Parathyroid adenoma (tissue), 2 donors: ENCODE data around the gene TDRD9.

ENCODE experiments used
- H2AFZ ChIP-seq: fragments of 300-600 bp; sonication (generic); one replicate; pipeline ENCODE4 v1.7.0; 2017; ENCODE audit warnings: antibody characterized with exemption, mild to moderate bottlenecking
- H3K27ac ChIP-seq: fragments of 300-600 bp; sonication (generic); one replicate; pipeline ENCODE4 v1.7.0; 2017
- H3K27me3 ChIP-seq: fragments of 300-600 bp; sonication (generic); one replicate; pipeline ENCODE4 v1.7.0; 2017; ENCODE audit warnings: low read length; ENCODE audit not compliant: control insufficient read depth, insufficient read depth
- H3K36me3 ChIP-seq: fragments of 300-600 bp; sonication (generic); one replicate; pipeline ENCODE4 v1.7.0; 2017; ENCODE audit warnings: low read length; ENCODE audit not compliant: control insufficient read depth, insufficient read depth
- H3K4me1 ChIP-seq: fragments of 300-600 bp; sonication (generic); one replicate; pipeline ENCODE4 v1.7.0; 2017; ENCODE audit warnings: control low read depth
- H3K4me2 ChIP-seq: fragments of 300-600 bp; sonication (generic); one replicate; pipeline ENCODE4 v1.7.0; 2017; ENCODE audit warnings: low read length
- H3K4me3 ChIP-seq: fragments of 300-600 bp; sonication (generic); one replicate; pipeline ENCODE4 v1.7.0; 2017; ENCODE audit warnings: low read depth, low read length
- H3K79me2 ChIP-seq: fragments of 300-600 bp; sonication (generic); one replicate; pipeline ENCODE4 v1.7.0; 2017; ENCODE audit warnings: control low read depth
- H3K9ac ChIP-seq: fragments of 300-600 bp; sonication (generic); one replicate; pipeline ENCODE4 v1.7.0; 2017; ENCODE audit warnings: mild to moderate bottlenecking
- H3K9me3 ChIP-seq: fragments of 300-600 bp; sonication (generic); one replicate; pipeline ENCODE4 v1.7.0; 2017; ENCODE audit warnings: low read length; ENCODE audit not compliant: control insufficient read depth
- TF ChIP-seq, protein P1 (sequence below): fragments of 300-600 bp; sonication (generic); IDR thresholded peaks from one replicate; pipeline ENCODE4 v1.7.0; 2017; ENCODE audit warnings: antibody characterized with exemption, mild to moderate bottlenecking
- donor health status: primary hyperparathyroidism.

TDRD9 gene

DNA sequence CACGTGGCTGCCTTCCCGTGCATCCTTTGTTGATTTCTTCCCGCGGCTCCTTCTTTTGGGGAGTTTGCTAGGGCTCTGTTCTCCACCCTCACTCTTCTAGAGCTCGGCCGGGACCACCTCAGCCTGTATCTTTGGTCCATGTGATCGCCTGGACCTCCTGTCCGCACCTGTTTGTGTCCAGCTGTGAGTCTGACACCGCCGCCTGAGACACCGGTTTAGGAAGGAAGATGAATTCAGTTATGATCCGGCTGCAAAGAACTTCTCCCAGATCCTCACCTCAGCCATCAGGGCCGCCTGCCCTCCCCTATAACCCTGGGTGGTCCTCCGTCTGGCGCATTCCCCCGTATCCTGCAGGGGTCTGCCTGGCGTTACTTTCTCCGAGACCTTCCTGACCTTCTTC is 690 bp upstream of the TDRD9 start:
- H3K27ac ChIP-seq = no peak overlapping the region
- H3K4me3 ChIP-seq = no peak overlapping the region
- H3K27me3 ChIP-seq = no peaks in the 10 kb centered on the region
- no peak overlapping the region for H2AFZ ChIP-seq
- no peaks in the 10 kb centered on the region for H3K79me2 ChIP-seq
- H3K36me3 ChIP-seq = no peaks in the 10 kb centered on the region
- H3K4me1 ChIP-seq = no peaks in the 10 kb centered on the region
- TF ChIP-seq, protein P1, sequence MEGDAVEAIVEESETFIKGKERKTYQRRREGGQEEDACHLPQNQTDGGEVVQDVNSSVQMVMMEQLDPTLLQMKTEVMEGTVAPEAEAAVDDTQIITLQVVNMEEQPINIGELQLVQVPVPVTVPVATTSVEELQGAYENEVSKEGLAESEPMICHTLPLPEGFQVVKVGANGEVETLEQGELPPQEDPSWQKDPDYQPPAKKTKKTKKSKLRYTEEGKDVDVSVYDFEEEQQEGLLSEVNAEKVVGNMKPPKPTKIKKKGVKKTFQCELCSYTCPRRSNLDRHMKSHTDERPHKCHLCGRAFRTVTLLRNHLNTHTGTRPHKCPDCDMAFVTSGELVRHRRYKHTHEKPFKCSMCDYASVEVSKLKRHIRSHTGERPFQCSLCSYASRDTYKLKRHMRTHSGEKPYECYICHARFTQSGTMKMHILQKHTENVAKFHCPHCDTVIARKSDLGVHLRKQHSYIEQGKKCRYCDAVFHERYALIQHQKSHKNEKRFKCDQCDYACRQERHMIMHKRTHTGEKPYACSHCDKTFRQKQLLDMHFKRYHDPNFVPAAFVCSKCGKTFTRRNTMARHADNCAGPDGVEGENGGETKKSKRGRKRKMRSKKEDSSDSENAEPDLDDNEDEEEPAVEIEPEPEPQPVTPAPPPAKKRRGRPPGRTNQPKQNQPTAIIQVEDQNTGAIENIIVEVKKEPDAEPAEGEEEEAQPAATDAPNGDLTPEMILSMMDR = no peak
- no peaks in the 10 kb centered on the region for H3K9me3 ChIP-seq
- H3K4me2 ChIP-seq = no peak overlapping the region
- no peak overlapping the region for H3K9ac ChIP-seq

DNA sequence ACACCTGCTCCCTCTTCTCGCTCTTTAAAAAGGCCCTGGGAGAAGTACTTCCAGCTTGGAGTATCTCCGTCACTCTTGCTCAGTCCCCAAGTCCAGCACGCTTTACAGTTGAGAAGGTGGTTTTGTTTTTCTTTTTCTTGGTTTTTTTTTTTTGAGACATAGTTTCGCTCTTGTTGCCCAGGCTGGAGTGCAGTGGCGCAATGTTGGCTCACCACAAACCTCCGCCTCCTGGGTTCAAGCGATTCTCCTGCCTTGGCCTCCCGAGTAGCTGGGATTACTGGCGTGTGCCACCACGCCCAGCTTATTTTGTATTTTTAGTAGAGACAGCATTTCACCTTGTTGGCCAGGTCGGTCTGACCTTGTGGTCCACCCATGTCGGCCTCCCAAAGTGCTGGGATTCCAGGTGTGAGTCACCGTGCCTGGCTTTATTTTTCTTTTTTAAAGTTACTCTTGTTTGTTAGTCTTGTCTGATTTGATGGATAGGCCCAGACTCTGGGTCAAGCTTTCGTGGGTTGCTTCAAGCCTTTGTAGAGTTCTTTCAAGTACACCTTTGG is 1.9 kb downstream of the TDRD9 start:
- H3K9me3 ChIP-seq = no peaks in the 10 kb centered on the region
- TF ChIP-seq, protein P1 = no peak
- no peak overlapping the region for H3K9ac ChIP-seq
- no peak overlapping the region for H2AFZ ChIP-seq
- H3K4me1 ChIP-seq = no peaks in the 10 kb centered on the region
- no peak overlapping the region for H3K27ac ChIP-seq
- no peak overlapping the region for H3K4me2 ChIP-seq
- no peak overlapping the region for H3K4me3 ChIP-seq
- H3K27me3 ChIP-seq = no peaks in the 10 kb centered on the region
- no peaks in the 10 kb centered on the region for H3K79me2 ChIP-seq
- no peaks in the 10 kb centered on the region for H3K36me3 ChIP-seq

DNA sequence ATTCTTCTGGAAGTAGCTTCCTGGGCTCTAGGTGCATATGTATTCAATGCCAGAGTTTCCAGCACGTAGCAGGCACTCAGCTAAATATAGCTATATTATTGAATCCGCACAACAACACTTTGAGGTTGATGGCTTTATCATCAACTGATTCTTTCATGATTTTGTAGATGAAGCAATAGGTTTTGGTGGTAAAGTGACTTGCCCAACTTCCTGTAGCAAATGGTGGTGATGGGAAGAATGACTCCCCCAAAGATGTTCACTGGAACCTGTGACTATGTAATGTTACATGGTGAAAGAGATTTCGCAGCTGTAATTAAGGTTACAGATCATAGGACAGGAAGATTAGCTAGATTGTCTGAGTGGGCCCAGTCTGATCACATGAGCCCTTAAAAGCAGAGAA is 3.2 kb downstream of the TDRD9 start:
- H3K9me3 ChIP-seq = no peaks in the 10 kb centered on the region
- TF ChIP-seq, protein P1 = no peak
- no peaks in the 10 kb centered on the region for H3K4me1 ChIP-seq
- no peaks in the 10 kb centered on the region for H3K36me3 ChIP-seq
- no peak overlapping the region for H3K27ac ChIP-seq
- no peak overlapping the region for H2AFZ ChIP-seq
- no peak overlapping the region for H3K4me3 ChIP-seq
- H3K4me2 ChIP-seq = no peak overlapping the region
- H3K27me3 ChIP-seq = no peaks in the 10 kb centered on the region
- no peak overlapping the region for H3K9ac ChIP-seq
- no peaks in the 10 kb centered on the region for H3K79me2 ChIP-seq

GRCh38 chr14:103932791-103933490 is 4.7 kb downstream of the TDRD9 start:
- H3K9me3 ChIP-seq = no peaks in the 10 kb centered on the region

More at GRCh38 chr14:103932791-103933490, 4.7 kb downstream of the TDRD9 start:
- Histone ChIP-seq H3K27ac (no peak overlapping the region), H3K27me3 (no peaks in the 10 kb centered on the region), H3K4me2 (no peak overlapping the region), H3K9ac (no peak overlapping the region), H2AFZ (no peak overlapping the region), H3K4me1 (no peaks in the 10 kb centered on the region), H3K36me3 (no peaks in the 10 kb centered on the region), H3K79me2 (no peaks in the 10 kb centered on the region), H3K4me3 (no peak overlapping the region)
- TF ChIP-seq, protein P1 = no peak
